Superior temporal gyrus (tissue), 1 donor: ENCODE measurements around the gene SOSTDC1.
A peak's percentile ranks its signal among the peaks of the same experiment; 100 is the strongest.
"Not testable (repeated sequence)": the region's sequence is repeated elsewhere in the genome, so short reads cannot be mapped to it uniquely, and the experiment has no call there.

Source experiments
- DNase-seq: peaks from one replicate; pipeline ENCODE4 v3.0.0-alpha.2; 2016; ENCODE audit errors: extremely low spot score

SOSTDC1 gene

GRCh38 chr7:16462431-16462889 is 3.1 kb downstream of the SOSTDC1 start:
- no peak for DNase-seq

- no peak for DNase-seq
Measured at GRCh38 chr7:16460789-16461493, 4.6 kb downstream of the SOSTDC1 start.

- not testable (repeated sequence) for DNase-seq
Measured at GRCh38 chr7:16456303-16456702, 9.2 kb downstream of the SOSTDC1 start.

GRCh38 chr7:16455591-16455990 is 9.9 kb downstream of the SOSTDC1 start:
- DNase-seq = no peak

GRCh38 chr7:16450366-16450765 is 15.2 kb downstream of the SOSTDC1 start:
- peak; percentile 57 for DNase-seq

GRCh38 chr7:16447876-16448275 is 17.7 kb downstream of the SOSTDC1 start:
- no peak for DNase-seq

GRCh38 chr7:16446508-16446907 is 19.0 kb downstream of the SOSTDC1 start:
- DNase-seq = no peak

GRCh38 chr7:16443871-16444270 is 21.7 kb downstream of the SOSTDC1 start:
- DNase-seq = not testable (repeated sequence)

- no peak for DNase-seq
Measured at GRCh38 chr7:16438988-16439387, 26.6 kb downstream of the SOSTDC1 start.

- DNase-seq = no peak
Measured at GRCh38 chr7:16436306-16436705, 29.2 kb downstream of the SOSTDC1 start.

GRCh38 chr7:16433568-16434122 is 31.9 kb downstream of the SOSTDC1 start:
- no peak for DNase-seq

- DNase-seq = no peak
Measured at GRCh38 chr7:16432425-16432731, 33.2 kb downstream of the SOSTDC1 start.

GRCh38 chr7:16431646-16432424 is 33.7 kb downstream of the SOSTDC1 start:
- DNase-seq = peak; percentile 84

GRCh38 chr7:16430133-16430532 is 35.4 kb downstream of the SOSTDC1 start:
- DNase-seq = no peak

- DNase-seq = no peak
Measured at GRCh38 chr7:16428672-16429071, 36.9 kb downstream of the SOSTDC1 start.

GRCh38 chr7:16428182-16428581 is 37.4 kb downstream of the SOSTDC1 start:
- DNase-seq = no peak

- DNase-seq = no peak
Measured at GRCh38 chr7:16423761-16424160, 41.8 kb downstream of the SOSTDC1 start.

- no peak for DNase-seq
Measured at GRCh38 chr7:16422917-16423316, 42.6 kb downstream of the SOSTDC1 start.

- no peak for DNase-seq
Measured at GRCh38 chr7:16422103-16422435, 43.5 kb downstream of the SOSTDC1 start.

GRCh38 chr7:16421333-16422102 is 44.0 kb downstream of the SOSTDC1 start, which contains the start of gene CRPPA:
TSS of gene CRPPA (minus strand) at chr7:16421538. CDS start at chr7:16421322, 216 bp downstream.
- peak; percentile 61 for DNase-seq

- DNase-seq = peak; percentile 94
Measured at GRCh38 chr7:16420649-16421332, 44.7 kb downstream of the SOSTDC1 start.

- no peak for DNase-seq
Measured at GRCh38 chr7:16420329-16420648, 45.2 kb downstream of the SOSTDC1 start.
